Measurements from ENCODE around the gene HUWE1. TPM values are rescaled to one million over a fixed set of nuclear protein-coding genes. Genes with fewer than 3 reads are reported as not detected.

The HUWE1 gene
- total RNA-seq, 2 donors from 2014 or later, result 116 to 169 TPM

DNA sequence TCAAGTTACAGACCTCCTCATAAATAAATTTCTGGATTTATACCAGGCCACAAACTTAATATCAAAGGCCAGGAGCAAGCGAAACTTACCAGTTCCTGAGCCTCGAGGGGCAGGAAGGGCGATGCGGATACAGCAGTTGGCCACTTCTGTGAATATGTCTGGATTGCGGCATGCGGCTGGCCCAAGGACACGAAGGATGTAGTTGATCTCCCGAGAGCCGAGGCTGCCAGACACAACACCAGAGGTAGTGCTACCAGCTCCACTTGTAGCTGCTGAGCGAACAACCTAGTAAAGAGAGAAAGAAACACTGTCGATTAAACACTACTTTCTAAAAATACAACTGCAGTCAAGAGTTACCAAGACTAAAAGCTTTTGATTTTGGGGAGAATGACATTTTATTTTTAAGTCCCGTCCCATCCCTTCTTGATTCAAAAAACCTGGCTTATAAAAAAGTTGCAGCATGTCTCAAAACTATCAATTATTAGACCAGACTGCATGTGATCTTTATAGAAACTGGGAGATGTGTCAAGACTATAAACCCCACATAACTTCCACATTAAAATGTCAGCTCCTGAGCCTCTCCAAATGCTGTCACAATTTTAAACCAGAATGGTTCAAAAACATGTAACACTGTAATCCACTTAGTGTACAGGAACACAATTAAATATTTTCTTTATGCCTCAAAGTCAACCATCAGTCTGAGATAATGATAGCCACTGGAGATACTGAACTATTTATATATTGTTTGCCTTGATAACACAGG lies 105.6 kb downstream of the HUWE1 start:
- Histone ChIP-seq H3K9me3 (no peaks in the 10 kb centered on the region), H3K4me3 (no peak overlapping the region), H3K27ac (no peak overlapping the region), H3K27me3 (no peaks in the 10 kb centered on the region), H3K36me3 (no peaks in the 10 kb centered on the region), H3K9ac (ENCODE audit: low read depth in 2 of 2, low read length in 2 of 2) (no peak overlapping the region), H3K4me1 (no peaks in the 10 kb centered on the region)
- intact Hi-C loops (cut with DNase I), result no loop called here
- TF ChIP-seq CTCF (IDR thresholded peaks at IDR 0.05), result no peak
- no peak for DNase-seq

DNA sequence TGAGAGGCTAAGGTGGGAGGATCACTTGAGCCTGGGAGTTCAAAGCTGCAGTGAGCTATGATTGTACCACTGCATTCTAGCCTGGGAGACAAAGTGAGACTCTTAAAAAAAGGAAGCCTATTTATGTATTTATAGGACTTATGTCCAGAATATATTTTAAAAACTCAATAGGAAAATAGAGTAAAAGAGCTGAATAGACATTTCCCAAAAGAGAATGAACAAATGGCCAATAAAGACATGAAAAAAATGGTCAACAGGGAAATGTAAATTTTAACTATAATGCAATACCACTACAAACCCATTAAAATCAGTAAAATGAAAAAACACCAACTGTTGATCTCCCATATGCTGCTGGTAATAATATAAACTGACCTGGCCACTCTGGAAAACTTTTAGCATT lies 115.0 kb downstream of the HUWE1 start:
- no peak overlapping the region for H3K27ac ChIP-seq
- H3K36me3 ChIP-seq, result no peaks in the 10 kb centered on the region
- no peaks in the 10 kb centered on the region for H3K9me3 ChIP-seq
- intact Hi-C loops (cut with DNase I), result no loop called here
- no peaks in the 10 kb centered on the region for H3K27me3 ChIP-seq
- TF ChIP-seq CTCF (IDR thresholded peaks at IDR 0.05), result no peak
- H3K4me1 ChIP-seq, result no peaks in the 10 kb centered on the region
- no peak for DNase-seq
- no peak overlapping the region for H3K9ac ChIP-seq (ENCODE audit: low read depth in 2 of 2, low read length in 2 of 2)
- no peak overlapping the region for H3K4me3 ChIP-seq

DNA sequence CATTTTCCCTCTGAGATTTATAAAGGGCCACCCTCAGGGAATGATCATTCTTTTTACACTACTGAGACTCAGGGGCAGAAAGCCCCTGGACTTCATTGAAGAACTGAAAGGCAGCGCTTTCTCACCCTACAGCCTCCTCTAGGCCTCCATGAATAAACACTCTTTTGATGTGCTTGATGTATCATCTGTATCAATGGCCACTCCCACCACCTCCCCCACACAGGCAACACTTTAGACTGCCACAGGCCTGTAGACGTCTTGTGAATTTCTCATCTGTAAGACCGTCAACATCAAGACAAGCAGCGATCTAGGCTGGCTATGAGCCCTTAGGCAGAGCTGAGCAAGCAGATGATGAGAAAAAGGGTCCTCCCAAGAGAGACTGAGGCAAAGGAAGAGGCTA lies 123.2 kb downstream of the HUWE1 start:
- Histone ChIP-seq H3K27ac (no peak overlapping the region), H3K36me3 (peaks cover 3% of the 10 kb centered on the region), H3K4me3 (no peak overlapping the region), H3K27me3 (no peaks in the 10 kb centered on the region), H3K9ac (ENCODE audit: low read depth in 2 of 2, low read length in 2 of 2) (no peak overlapping the region), H3K9me3 (no peaks in the 10 kb centered on the region), H3K4me1 (no peaks in the 10 kb centered on the region)
- no peak for TF ChIP-seq CTCF (IDR thresholded peaks at IDR 0.05)
- intact Hi-C loops (cut with DNase I), result no loop called here
- no peak for DNase-seq

- no peak for DNase-seq
- no peak overlapping the region for H3K9ac ChIP-seq (ENCODE audit: low read depth in 2 of 2, low read length in 2 of 2)
Measured at GRCh38 chrX:53561912-53562311, 124.6 kb downstream of the HUWE1 start.

DNA sequence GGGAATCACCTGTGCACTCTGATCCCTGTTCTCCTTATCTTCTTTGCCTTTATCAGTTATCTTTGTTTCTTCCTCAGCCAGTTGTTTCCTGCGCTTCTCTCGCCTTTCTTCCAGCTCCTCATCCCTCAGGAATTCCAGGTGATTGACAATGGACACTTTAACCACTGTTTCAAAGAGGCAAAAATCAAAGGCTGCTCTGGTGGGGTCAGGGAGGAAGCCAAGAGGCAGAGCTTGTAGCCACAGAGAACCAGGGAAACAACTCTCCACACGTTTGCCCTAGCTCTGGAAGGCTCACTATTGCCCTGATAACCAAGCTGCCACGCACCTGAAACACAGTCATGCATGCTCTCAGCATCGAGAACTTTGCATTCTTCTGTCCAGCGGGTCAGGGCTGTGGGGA lies 127.9 kb downstream of the HUWE1 start:
- no peaks in the 10 kb centered on the region for H3K27me3 ChIP-seq
- no peak overlapping the region for H3K27ac ChIP-seq
- H3K36me3 ChIP-seq, result peaks cover 3% of the 10 kb centered on the region
- no peak for TF ChIP-seq CTCF (IDR thresholded peaks at IDR 0.05)
- H3K4me3 ChIP-seq, result no peak overlapping the region
- no peak overlapping the region for H3K9ac ChIP-seq (ENCODE audit: low read depth in 2 of 2, low read length in 2 of 2)
- H3K9me3 ChIP-seq, result no peaks in the 10 kb centered on the region
- no peak for DNase-seq
- no peaks in the 10 kb centered on the region for H3K4me1 ChIP-seq
- intact Hi-C loops (cut with DNase I), result no loop called here

More at GRCh38 chrX:53561912-53562311, 124.6 kb downstream of the HUWE1 start:
- Histone ChIP-seq H3K36me3 (peaks cover 3% of the 10 kb centered on the region), H3K4me3 (no peak overlapping the region), H3K9me3 (no peaks in the 10 kb centered on the region), H3K27me3 (no peaks in the 10 kb centered on the region), H3K4me1 (no peaks in the 10 kb centered on the region), H3K27ac (no peak overlapping the region)
- intact Hi-C loops (cut with DNase I), result no loop called here
- TF ChIP-seq CTCF (IDR thresholded peaks at IDR 0.05), result no peak

All from colonic mucosa (tissue), 4 donors.